HG02885 (cell line): ENCODE results near the gene CDK5RAP3.

Experiments
- ATAC-seq: cut with Tn5 transposase; IDR thresholded peaks from one replicate; pipeline ENCODE4 v1.9.1; 2021; ENCODE audit warnings: mild to moderate bottlenecking; ENCODE audit not compliant: unreplicated experiment, poor library complexity

CDK5RAP3 gene

DNA sequence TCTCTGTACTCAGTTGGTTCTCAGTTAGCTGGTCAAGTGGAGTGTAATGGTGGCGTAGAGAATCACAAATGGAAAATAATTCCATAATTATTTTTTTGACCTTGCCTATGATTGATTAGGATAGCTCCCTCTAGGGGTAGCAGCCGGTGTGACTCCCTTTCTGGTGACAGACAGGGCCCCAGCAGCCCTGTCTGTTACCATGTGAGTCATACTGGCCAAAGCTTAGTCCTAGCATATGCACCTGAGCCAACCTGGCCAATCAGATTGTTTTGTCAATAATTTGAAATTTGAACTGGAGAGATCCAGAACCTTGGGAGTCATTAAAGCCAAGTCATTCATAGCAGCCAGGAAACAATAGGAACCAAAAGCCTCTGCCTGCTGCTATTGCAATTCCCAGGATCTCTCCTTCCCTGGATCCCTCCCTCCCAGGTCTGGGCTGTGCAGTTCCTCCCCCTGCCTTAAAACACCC, 23.9 kb upstream of the CDK5RAP3 start:
- ATAC-seq, result peak; percentile 66

DNA sequence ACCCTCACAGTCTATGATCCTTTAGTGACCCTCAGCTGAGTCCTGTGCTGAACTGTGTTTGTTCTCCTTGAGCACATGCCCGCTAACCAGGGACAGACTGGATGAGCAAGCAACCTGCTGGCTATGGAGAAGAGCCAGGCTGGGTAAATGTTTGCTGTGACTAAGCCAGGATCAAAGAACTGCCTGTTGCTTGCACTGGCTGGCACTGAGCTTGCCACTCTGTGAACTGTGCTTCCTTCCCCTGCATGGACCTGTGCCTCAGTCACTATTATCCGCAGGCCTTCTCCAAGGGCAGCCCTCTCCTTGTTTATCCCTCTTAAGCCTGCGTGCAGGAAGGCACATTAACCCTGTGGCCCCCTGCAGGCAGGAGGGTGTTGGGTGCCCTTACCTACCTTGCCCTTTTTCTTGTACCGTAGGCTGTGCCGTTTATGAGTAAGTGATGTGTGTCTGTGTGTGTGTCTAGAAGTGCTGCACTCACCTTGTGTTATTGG, 22.2 kb upstream of the CDK5RAP3 start:
- no peak for ATAC-seq

DNA sequence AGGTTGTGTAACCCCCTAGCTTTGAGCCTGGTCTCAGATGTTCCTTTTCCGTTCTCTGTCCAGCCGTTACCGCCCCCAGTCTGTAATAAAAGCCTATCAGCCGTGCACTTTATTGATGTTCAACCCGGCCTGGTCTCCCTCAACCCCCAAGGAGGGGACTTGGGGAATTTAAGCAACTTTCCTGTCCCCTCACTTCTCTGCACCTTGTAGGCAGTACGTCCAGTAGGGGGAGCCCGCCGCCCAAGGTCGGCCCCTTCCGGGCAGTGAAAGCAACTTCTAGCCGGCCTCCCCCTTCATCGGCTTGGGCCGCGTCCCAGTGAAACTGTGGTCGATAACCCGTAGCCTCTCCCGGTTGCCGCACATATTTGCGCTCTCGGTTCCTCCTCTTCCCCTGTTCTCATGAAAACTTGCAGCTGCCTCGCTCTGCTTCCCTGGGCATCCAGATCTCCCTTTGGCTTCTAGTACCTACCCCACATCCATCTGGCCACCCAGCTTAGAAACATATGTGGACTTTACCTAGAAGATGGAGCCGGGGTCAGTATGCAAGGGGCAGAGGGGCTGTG, 21.6 kb upstream of the CDK5RAP3 start:
- ATAC-seq, result no peak

DNA sequence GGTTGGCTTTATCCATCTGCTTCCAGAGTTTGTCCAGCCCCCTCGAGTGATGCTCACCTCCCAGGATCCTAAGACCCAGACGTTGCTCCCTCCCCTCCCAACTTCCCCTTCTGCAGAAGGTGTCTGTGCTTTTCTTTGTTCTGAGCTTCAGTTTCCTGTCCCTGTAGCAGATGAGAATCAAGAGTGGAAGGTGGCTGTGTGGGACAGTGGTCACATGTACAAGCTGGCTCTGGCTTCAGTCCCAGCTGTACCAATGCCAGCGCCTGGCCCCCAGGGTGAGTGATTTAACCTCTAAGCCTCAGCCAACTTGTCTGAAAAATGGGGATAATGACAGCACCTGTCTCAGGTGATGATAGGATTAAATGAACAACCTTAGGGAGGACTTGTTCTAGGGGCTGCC, 21.0 kb upstream of the CDK5RAP3 start:
- no peak for ATAC-seq

DNA sequence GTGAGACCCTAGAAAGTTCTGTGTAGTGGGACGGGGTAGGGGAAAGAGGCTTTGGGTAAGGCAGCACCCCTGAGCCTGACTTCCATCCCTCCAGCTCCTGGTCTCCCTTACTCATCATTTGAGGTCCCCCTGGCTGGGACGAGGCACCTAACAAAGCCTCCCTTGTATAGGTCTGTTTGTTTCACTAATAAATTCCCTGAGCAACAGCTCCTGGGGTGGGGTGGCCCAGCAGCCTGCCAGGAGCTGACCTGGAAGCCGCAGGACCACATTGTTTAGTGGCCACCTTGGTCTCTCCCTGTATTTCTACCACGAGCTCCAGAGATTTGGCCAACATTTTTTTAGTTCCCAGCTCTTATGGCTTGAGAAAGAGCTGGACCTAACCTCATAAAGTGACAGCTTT, 20.5 kb upstream of the CDK5RAP3 start:
- ATAC-seq, result no peak

DNA sequence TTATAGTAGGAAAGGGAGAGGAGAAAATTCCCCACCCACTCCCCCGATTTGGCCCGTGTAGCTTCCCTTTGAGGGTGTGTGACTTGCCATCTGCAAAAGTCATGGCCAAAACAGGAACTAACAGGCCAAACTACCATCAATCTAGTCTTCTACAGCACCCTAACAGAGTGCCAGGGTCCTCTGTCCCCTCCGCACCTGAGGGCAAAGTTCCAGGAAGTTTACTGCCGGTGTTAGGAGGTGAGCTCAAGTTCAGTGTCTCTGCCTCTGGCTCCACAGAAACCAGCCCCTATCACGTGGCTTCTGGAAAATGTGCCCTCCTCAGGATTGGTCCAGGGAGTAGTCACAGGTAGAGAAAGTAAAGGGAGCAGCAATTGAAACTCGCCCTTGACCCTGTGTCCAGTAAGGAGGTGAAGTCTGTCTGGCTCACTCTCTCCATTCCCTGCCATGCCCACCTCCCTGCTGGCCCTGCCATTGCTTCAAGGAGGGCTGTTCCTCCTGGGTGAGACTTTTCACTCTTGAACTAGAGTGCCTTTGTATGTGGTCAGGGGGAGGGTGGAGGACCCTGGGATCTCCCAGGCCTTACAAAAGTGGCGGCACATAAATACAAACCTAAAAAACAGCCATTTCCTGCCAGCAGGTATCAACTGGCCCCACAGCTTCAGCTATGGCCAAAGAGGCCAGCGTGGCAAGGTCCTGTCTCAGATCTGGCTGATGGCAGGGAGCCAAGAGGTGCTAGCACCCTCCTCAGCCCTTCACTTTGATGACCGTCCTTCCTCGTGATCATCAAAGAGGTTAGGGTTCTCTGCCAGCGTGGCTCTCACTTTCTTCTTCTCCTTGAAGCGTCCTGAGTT, 18.5 kb upstream of the CDK5RAP3 start:
- ATAC-seq, result no peak

DNA sequence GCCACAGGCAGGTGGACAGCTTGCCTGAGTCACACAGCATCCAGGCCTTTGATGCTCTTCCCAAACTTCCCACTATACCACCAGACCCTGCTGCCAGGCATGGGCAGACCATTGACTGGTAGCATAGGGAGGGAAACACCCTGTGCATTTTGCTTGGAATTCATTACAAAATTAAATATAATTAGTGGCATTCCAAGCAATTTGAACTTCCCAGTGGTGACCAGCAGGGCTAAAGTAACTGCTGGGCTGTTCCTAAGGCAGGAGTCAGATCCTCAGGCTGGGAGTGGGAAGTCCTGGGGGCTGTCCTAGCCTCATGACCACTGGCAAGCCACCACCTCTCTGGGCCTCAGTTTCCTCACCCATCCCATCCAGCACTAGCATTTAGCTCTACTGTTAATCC, 17.0 kb upstream of the CDK5RAP3 start:
- ATAC-seq, result no peak

DNA sequence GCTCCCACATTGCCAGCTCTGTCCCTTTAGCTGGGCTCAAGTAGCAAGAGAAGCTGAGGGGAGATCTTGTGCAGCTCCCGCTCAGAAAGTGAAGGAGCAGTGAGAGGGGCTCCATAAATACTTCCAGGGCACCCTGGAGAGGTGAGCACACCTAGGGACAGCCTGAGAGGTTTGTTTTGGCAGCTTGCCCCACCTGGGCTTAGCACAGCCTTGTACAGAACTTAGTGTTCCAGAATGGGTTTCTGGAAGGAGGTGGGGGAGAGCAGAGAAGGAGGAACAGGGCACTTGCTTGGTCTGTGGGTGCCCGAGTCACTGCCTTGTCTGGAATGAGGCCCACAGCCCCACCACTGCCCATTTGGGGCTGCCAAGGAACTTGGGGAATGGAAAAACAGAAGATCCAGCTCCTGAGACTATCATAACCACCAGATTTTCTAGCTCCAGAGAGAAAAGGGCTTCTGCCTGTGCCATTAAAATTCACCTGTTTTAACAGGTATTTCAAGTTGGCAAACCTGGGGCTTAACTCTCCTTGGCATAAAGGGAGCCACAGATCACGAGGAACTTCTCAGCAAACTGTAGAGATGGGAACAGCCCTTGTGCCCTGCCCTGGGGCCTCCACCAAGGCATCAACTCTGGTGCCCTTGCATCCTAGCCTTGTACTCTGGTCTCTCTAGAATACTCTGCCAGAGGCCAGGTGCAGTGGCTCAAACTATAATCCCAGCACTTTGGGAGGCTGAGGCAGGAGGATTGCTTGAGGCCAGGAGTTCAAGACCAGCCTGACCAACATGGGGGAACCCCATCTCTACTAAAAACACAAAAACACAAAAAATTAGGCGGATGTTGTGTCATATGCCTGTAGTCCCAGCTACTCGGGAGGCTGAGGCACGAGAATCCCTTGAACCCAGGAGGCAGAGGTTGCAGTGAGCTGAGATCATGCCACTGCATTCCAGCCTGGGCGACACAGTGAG, 15.1 kb upstream of the CDK5RAP3 start:
- no peak for ATAC-seq

DNA sequence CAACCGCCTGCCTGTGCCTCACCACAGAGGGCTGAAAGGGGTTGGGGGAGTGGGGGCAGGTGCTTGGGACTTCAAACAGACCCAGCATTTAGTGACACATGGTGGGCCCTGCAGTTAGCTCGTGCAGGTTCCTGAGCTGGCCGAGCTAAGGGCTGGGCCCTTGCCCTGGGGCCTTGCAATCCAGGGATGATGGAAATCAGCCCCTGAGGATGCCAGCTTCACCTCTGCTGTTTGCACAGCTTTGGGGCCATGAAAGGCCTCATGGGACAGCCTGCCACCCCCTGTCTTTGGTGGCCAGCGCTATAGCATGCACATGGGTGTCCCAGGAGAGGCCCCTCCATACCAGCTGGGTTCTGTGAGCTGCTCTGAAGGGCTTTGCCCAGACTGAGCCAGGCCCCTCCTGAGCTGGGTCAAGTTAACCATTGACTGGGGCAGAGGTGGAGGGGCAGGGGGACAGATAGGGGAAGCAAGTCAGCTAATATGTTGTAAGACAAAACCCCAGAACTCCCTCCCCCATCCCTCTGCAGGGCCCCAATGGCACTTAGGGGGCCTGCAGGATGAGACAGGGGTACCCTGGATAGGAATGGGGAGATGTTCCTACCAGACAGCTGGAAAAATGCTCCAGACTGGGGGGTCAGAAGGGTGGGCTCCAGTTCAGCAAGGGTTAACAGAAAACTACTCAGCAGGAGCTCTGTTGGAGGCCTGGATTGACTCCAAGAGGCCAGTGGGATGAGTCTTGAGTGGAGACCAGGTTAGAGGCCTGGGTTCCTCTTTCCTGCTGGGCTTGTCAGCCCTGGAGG, 13.9 kb upstream of the CDK5RAP3 start:
- ATAC-seq, result no peak

DNA sequence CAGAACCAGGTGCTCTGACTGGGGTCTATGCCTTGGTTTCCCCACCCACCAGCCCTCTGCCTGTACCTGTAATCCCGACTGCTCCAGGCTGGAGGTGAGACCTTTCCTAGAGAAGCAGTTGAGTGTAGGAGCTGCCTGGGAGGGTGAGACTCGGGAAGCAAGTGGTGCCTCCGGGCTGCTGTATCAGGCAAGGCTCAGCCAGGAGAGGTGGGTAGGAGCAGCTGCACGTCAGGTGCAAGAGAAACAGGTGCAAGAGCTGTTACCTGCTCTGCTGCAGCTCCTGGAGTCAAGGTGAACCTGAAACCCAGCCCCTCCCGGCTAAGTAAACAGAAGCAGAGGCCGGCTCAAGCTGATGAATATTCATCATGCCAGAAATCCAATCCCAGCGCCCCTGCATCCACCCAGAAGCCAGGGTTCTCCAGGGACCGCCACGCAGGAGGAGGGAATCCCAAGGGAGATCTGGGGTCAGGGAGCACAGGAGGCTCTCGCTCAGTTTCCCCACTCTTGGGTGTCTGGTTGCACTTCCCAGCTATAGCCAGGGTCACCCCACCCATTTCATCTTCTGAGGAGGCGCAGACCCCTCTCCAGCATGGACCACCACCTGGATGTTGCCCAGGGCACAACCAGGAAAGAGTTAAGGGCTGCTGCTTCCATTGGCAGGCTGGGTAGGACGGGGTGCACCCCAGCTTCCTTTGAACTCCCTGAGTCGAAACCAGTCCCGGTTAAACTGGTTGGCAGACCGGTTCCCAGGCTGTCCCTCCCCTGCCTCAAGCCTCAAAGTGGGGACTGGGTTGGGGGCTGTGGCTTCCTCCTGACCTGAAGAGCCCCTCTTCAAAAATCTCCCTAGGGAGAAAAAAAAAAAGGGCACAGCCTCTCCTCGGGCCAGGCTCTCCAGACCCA, 13.1 kb upstream of the CDK5RAP3 start, which contains the start of gene PRR15L:
Gene PRR15L (minus strand): TSS at position 293 of the 900 bp plus-strand sequence. CDS start 4,649 bp downstream, outside the sequence.
- no peak for ATAC-seq

DNA sequence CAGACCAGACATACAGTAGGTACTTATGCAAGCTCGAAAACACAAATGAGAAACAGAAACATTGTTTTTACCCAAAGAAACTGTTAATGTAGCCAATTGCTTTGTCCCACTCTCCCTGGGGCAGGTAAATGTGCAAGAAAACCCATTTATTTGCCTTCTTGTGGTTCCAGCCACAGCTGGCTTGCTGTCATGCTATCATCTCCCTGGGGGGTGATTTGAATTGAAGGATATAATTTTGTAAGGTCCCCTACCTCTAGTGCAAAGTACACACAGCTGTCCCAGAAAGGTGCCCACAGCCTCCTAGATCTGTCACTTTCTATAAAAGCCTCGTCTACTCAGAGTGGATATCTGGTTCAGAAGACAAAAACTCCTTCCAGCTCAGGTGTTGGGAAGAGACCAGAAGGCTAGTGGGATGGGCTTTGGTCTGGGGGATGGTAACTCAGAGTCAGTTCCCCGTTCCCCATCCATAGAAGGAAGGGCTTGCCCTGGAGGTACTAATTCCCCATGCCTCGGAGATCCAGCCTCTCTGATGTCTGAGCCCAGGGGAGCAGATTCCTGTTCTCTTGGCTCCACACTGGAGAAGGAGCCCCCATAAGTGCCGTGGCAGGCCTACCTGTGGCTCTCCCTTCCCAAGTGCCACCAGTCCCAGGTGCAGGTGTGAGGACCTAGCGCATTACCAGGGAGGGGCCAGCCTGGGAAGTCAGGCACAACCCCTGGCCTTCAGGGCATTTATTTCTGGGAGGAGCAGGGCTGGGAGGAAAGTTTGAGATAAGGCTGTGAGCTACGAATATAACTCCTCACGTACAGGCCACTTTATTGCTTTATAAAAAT, 10.9 kb upstream of the CDK5RAP3 start:
- ATAC-seq, result no peak

DNA sequence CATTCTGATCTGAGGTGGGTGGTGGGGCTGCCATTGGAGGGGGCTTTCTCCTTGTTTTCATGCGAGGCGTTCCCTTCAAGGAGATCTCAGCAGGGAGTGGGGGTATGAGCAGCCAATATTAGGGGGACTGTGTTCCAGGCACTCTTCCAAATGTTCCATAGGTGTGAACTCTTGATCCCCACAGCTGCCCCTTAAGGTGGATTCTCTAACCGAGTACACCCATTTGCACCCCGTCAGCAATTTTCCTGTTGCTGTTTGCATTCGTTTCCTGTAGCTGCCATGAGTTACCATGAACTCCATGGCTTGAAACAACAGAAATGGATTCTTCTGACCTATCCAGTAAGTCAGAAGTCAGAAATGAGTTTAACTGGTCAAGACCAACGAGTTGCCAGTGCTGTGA, 9.5 kb upstream of the CDK5RAP3 start:
- no peak for ATAC-seq

DNA sequence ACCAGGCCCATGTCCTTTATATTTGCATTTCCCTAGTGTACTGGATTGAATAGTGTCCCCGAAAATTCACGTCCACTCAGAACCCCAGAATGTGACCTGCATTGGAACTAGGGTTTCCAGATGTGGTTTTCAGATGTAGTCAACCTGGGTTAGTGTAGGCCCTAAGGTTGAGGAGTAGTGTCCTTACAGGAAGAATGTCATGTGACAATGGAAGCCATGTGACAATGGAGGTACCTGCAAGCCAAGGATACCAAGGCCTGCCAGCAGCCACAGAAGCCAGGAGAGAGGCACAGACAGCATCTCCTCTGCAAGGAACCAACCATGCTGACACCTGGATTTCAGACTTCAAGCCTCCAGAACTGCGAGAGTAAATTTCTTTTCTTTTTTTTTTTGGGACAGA, 8.0 kb upstream of the CDK5RAP3 start:
- ATAC-seq, result no peak

DNA sequence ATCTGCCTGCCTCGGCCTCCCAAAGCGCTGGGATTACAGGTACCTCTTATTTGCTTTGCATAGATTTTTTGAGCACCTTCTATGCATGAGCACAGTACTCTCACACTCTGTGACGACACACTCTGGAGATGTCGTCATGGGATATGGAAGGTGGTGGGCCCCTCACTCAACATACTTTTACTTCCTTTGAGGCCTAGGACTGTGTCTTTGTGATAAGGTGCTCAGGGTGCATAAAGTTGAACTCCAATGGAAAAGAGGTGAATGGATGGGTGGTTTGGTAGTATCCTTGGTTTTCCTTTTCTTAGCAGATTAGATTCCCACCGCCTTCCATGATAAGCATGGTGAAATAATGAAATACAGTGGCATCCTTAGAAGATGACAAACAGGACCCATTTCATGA, 6.1 kb upstream of the CDK5RAP3 start:
- ATAC-seq, result no peak

DNA sequence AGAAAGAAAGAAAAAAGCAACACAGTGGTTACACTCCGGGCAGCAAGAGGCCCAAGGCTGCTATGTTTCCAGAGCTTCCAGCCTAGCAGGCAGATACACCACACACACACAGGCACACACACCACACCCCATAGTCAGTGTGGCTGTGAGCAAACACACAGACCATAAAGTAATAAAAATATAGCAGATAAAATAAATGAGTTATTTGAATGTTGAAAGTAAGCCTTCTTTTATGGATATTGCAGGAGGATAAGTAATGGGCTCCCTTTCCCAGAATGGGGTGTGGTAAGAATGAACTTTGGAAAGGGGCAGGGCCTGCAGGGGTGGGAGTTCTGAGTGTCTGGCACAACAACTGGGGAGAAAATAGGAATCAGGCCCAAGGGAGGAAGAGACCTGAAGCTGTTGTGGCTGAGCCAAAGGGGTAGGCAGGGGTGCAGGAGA, 4.8 kb upstream of the CDK5RAP3 start:
- ATAC-seq, result no peak

DNA sequence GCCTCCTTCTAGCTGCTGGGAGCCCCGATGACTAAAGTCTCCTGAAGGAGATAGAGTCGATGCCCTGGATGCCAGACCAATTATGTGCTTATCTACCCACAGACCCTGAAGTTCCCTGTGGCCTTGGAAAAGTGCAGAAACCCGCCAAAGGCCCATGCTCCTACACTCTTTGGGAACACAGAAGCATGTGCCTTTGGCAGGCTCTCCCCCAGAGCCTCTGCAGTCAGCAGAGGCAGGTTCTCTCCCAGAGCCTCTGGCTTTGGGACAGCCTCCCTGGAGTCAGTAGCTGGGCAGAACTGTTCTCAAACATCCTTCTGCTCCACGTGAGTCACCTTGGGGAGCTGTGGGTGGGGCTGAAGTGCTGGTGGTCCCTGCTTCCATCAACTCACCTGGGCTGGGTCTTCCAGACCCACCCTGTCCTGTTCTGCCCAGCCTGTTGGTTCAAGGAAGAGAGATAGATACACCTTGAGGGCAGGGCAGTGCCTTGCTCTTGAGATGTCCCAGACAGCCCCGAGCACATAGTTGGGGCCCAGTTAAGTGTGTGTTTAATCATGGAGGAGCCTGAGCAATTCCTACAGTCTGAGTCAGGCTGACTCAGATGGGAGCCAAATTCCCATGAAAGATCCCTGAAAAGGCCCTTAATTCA, 3.2 kb upstream of the CDK5RAP3 start:
- ATAC-seq, result no peak

DNA sequence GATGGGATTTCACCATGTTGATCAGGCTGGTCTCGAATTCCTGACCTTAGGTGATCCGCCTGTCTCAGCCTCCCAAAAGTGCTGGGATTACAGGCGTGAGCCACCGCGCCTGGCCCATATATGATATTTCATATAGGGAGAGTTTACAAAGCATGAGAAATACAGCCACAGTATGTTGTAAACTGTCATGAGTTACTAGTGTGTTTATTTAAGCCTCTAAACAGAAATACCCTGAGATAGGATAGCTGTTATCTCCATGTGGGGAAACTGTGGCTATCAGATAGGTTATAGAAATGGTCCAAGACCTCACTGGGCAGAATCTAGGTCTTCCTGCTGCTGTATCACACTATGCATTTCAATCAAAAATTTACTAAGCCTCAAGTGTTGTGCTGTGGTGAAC, 2.1 kb upstream of the CDK5RAP3 start:
- ATAC-seq, result no peak
